Measurements from ENCODE around the gene SEMA4D. TPM values are rescaled to one million over a fixed set of nuclear protein-coding genes. Genes with fewer than 3 reads are reported as not detected.

SEMA4D gene
- total and polyA plus RNA-seq, 2 donors from 2014 or later: 18.9 to 147 TPM

GRCh38 chr9:89357331-89358197 lies 140.3 kb downstream of the SEMA4D start:
- no peak overlapping the region for H3K9ac ChIP-seq (ENCODE audit: low read length in 3 of 3)
- no peak for TF ChIP-seq CTCF (IDR thresholded peaks at IDR 0.05; ENCODE audit: borderline replicate concordance, extremely low read depth, insufficient read depth)
- intact Hi-C loops (cut with DNase I): no loop called here
- DNase-seq (no peak), FAIRE-seq (no peak)
- H3K4me1 ChIP-seq (ENCODE audit: control insufficient read depth in 2 of 3, insufficient read depth in 2 of 3, low read depth in 1 of 3, low read length in 3 of 3): no peaks in the 10 kb centered on the region
- no peaks in the 10 kb centered on the region for H3K27me3 ChIP-seq (ENCODE audit: control insufficient read depth, insufficient read depth, low read length)
- H3K4me3 ChIP-seq (ENCODE audit: low read length in 3 of 3): no peak overlapping the region
- peaks cover 4 to 71% (median 70%) of the 10 kb centered on the region in 3 donors for H3K36me3 ChIP-seq (ENCODE audit: control insufficient read depth in 2 of 3, insufficient read depth in 3 of 3, low read length in 3 of 3)
- H3K27ac ChIP-seq (ENCODE audit: low read depth in 2 of 2, low read length in 2 of 2): no peak overlapping the region
- H3K9me3 ChIP-seq (ENCODE audit: control insufficient read depth in 2 of 3, insufficient read depth in 1 of 3, low read length in 3 of 3): no peaks in the 10 kb centered on the region

DNA sequence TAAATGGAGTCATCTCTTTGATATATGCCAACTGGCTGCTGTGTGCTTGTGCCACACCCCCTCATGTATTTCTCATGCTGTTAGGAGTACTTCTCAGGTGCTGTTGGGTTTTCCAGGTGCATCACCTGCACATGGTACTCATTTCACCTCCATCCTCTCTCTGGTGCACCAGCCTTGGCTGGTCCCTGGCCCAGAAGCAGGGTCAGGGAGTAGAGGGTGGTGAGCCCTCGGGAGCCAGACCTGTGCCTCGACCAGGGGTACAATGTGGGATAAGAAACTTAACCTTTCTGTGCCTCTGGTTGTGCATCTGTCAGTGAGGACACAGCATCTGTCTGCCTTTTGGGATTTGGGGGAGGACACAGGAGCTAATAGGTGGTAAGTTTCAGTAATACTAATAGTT lies 141.1 kb downstream of the SEMA4D start:
- H3K4me3 ChIP-seq (ENCODE audit: low read length in 3 of 3): no peak overlapping the region
- DNase-seq: no peak
- peaks cover 7 to 71% (median 70%) of the 10 kb centered on the region in 3 donors for H3K36me3 ChIP-seq (ENCODE audit: control insufficient read depth in 2 of 3, insufficient read depth in 3 of 3, low read length in 3 of 3)
- FAIRE-seq: no peak
- no peaks in the 10 kb centered on the region for H3K27me3 ChIP-seq (ENCODE audit: control insufficient read depth, insufficient read depth, low read length)
- intact Hi-C loops (cut with DNase I): no loop called here
- H3K27ac ChIP-seq (ENCODE audit: low read depth in 2 of 2, low read length in 2 of 2): no peak overlapping the region
- no peaks in the 10 kb centered on the region for H3K4me1 ChIP-seq (ENCODE audit: control insufficient read depth in 2 of 3, insufficient read depth in 2 of 3, low read depth in 1 of 3, low read length in 3 of 3)
- no peak overlapping the region for H3K9ac ChIP-seq (ENCODE audit: low read length in 3 of 3)
- H3K9me3 ChIP-seq (ENCODE audit: control insufficient read depth in 2 of 3, insufficient read depth in 1 of 3, low read length in 3 of 3): no peaks in the 10 kb centered on the region
- TF ChIP-seq CTCF (IDR thresholded peaks at IDR 0.05; ENCODE audit: borderline replicate concordance, extremely low read depth, insufficient read depth): no peak

DNA sequence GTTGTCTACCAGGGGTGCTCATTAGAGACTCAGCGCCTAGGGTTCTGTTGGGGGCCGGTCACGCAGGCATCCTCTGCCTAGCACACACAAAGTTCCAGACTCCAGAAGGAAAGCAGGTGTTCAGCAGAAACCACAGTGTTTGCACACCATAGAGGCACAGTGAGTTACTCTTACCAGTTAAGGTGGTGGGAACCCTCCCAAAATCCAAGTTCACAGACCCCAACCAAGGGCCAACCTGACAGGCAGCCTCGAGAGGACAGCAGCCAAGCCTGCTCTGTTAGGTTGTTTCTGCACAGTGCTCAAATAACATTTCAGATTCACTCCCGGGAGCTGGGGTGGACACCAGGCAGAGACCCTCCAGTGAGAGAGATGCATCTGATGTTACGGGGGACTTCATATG lies 143.4 kb downstream of the SEMA4D start:
- H3K4me1 ChIP-seq (ENCODE audit: control insufficient read depth in 2 of 3, insufficient read depth in 2 of 3, low read depth in 1 of 3, low read length in 3 of 3): no peaks in the 10 kb centered on the region
- no peak for FAIRE-seq
- no peak overlapping the region for H3K9ac ChIP-seq (ENCODE audit: low read length in 3 of 3)
- TF ChIP-seq CTCF (IDR thresholded peaks at IDR 0.05; ENCODE audit: borderline replicate concordance, extremely low read depth, insufficient read depth): no peak
- DNase-seq: no peak
- no peaks in the 10 kb centered on the region for H3K9me3 ChIP-seq (ENCODE audit: control insufficient read depth in 2 of 3, insufficient read depth in 1 of 3, low read length in 3 of 3)
- H3K27ac ChIP-seq (ENCODE audit: low read depth in 2 of 2, low read length in 2 of 2): no peak overlapping the region
- H3K4me3 ChIP-seq (ENCODE audit: low read length in 3 of 3): no peak overlapping the region
- intact Hi-C loops (cut with DNase I): no loop called here
- no peaks in the 10 kb centered on the region for H3K27me3 ChIP-seq (ENCODE audit: control insufficient read depth, insufficient read depth, low read length)
- H3K36me3 ChIP-seq (ENCODE audit: control insufficient read depth in 2 of 3, insufficient read depth in 3 of 3, low read length in 3 of 3): peaks cover 11 to 78% (median 78%) of the 10 kb centered on the region in 3 donors

Data from kidney (tissue), 14 donors.